B cell (primary cell): ENCODE measurements around the gene GSTA5.

Source experiments
- EZH2 ChIP-seq: IDR thresholded peaks from 2 replicates; pipeline ENCODE4 v1.6.1; 2012; ENCODE audit warnings: borderline replicate concordance, low read depth, mild to moderate bottlenecking, moderate library complexity, low read length; ENCODE audit not compliant: insufficient read depth, poor library complexity, severe bottlenecking
- TF ChIP-seq, protein P1 (sequence below): fragments of 200-600 bp; IDR thresholded peaks from one replicate; pipeline ENCODE4 v1.8.0; 2022; ENCODE audit warnings: antibody characterized with exemption, mild to moderate bottlenecking

DNA sequence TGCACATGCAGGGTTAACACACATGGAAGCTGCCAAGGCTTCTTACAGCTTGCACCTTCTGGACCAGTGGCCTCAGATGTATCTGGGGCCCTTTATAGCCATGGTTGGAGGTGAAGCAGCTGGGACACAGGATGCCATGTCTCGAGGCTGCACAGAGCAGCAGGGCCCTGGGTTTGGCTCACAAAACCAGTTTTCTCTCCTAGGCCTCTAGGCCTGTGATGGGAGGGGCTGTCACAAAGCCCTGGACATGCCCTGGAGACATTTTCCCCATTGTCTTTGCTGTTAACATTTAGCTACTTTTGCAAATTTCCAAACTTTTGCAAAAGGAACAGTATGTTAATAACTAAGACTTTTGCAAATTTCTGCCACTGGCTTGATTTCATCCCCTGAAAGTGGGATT is 18.8 kb downstream of the GSTA5 start:
- TF ChIP-seq, protein P1, sequence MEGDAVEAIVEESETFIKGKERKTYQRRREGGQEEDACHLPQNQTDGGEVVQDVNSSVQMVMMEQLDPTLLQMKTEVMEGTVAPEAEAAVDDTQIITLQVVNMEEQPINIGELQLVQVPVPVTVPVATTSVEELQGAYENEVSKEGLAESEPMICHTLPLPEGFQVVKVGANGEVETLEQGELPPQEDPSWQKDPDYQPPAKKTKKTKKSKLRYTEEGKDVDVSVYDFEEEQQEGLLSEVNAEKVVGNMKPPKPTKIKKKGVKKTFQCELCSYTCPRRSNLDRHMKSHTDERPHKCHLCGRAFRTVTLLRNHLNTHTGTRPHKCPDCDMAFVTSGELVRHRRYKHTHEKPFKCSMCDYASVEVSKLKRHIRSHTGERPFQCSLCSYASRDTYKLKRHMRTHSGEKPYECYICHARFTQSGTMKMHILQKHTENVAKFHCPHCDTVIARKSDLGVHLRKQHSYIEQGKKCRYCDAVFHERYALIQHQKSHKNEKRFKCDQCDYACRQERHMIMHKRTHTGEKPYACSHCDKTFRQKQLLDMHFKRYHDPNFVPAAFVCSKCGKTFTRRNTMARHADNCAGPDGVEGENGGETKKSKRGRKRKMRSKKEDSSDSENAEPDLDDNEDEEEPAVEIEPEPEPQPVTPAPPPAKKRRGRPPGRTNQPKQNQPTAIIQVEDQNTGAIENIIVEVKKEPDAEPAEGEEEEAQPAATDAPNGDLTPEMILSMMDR, result no peak
- TF ChIP-seq EZH2, result no peak
